ENCODE results near the gene JARID2.

JARID2 gene

GRCh38 chr6:15420959-15421438 is 175.1 kb downstream of the JARID2 start:
- DNase-seq (ENCODE audit: low read depth), result no peak

- no peak for DNase-seq (ENCODE audit: low read depth)
Measured at GRCh38 chr6:15421945-15422733, 176.3 kb downstream of the JARID2 start.

- no peak for DNase-seq (ENCODE audit: low read depth)
Measured at GRCh38 chr6:15423286-15423993, 177.6 kb downstream of the JARID2 start.

GRCh38 chr6:15425947-15426346 is 180.1 kb downstream of the JARID2 start:
- no peak for DNase-seq (ENCODE audit: low read depth)

- DNase-seq (ENCODE audit: low read depth), result no peak
Measured at GRCh38 chr6:15426395-15426794, 180.5 kb downstream of the JARID2 start.

GRCh38 chr6:15426901-15427300 is 181.0 kb downstream of the JARID2 start:
- DNase-seq (ENCODE audit: low read depth), result no peak

- peak; percentile 69 for DNase-seq (ENCODE audit: low read depth)
Measured at GRCh38 chr6:15427331-15428070, 181.6 kb downstream of the JARID2 start.

- peak; percentile 87 for DNase-seq (ENCODE audit: low read depth)
Measured at GRCh38 chr6:15429141-15430110, 183.6 kb downstream of the JARID2 start.

- peak; percentile 68 for DNase-seq (ENCODE audit: low read depth)
Measured at GRCh38 chr6:15430186-15430585, 184.3 kb downstream of the JARID2 start.

GRCh38 chr6:15430931-15431405 is 185.1 kb downstream of the JARID2 start:
- peak; percentile 28 for DNase-seq (ENCODE audit: low read depth)

- peak; percentile 43 for DNase-seq (ENCODE audit: low read depth)
Measured at GRCh38 chr6:15431762-15432483, 186.1 kb downstream of the JARID2 start.

GRCh38 chr6:15433511-15433861 is 187.6 kb downstream of the JARID2 start:
- no peak for DNase-seq (ENCODE audit: low read depth)

- DNase-seq (ENCODE audit: low read depth), result no peak
Measured at GRCh38 chr6:15434263-15434662, 188.4 kb downstream of the JARID2 start.

- no peak for DNase-seq (ENCODE audit: low read depth)
Measured at GRCh38 chr6:15434823-15435380, 189.0 kb downstream of the JARID2 start.

GRCh38 chr6:15435468-15435867 is 189.6 kb downstream of the JARID2 start:
- no peak for DNase-seq (ENCODE audit: low read depth)

GRCh38 chr6:15436451-15436850 is 190.6 kb downstream of the JARID2 start:
- no peak for DNase-seq (ENCODE audit: low read depth)

- no peak for DNase-seq (ENCODE audit: low read depth)
Measured at GRCh38 chr6:15437090-15437635, 191.3 kb downstream of the JARID2 start.

GRCh38 chr6:15439410-15440025 is 193.6 kb downstream of the JARID2 start:
- peak; percentile 39 for DNase-seq (ENCODE audit: low read depth)

GRCh38 chr6:15440040-15440439 is 194.2 kb downstream of the JARID2 start:
- DNase-seq (ENCODE audit: low read depth), result no peak

Data from iris pigment epithelial cell (primary cell).